Measurements from ENCODE around the gene TIAM1.

TIAM1 gene

DNA sequence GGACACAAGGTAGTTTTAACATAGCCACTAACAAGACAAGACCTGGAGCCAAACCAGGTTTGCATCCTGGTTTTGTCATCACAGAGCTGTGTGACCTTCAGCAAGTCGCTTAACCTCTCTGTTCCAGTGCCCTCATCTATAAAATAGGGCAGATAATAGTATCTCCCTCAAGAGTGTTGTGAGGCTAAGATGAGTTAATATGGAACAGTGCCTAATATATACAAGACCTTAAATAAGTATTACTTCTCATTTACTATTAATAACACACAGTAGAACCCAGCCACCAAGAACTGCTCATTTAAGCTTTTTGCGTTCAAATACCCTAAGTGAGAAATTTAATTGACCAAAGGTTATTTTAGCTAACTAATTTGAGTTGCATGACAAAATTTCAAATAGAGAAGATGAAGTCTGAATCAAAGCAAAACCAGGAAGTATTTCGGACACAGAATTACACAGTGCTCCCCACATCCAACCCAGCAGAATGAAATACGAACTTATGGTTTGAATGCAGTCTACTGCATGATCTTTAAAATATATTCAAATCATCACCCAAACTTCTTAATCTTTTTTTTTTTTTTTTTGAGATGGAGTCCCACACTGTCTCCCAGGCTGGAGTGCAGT lies 181.9 kb downstream of the TIAM1 start:
- no peak for DNase-seq

DNA sequence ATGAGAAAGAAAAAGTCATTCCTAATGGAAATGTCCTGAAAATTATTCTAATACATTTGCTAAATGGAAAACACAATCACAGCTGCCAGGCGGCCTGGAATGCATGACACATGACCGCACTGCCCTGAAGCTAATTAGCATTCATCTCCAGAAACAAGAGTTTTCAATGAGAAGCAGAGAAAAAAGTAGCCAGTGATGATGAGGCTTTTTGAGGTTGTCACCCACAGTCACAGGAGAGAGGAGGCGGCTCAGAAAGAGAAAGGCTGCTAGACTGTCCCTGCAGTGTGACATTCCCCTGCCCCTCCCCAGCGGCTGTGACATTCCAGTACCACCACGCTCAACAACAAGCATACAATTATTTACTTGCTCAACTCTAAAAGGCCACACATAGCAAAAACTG lies 182.9 kb downstream of the TIAM1 start:
- no peak for DNase-seq

DNA sequence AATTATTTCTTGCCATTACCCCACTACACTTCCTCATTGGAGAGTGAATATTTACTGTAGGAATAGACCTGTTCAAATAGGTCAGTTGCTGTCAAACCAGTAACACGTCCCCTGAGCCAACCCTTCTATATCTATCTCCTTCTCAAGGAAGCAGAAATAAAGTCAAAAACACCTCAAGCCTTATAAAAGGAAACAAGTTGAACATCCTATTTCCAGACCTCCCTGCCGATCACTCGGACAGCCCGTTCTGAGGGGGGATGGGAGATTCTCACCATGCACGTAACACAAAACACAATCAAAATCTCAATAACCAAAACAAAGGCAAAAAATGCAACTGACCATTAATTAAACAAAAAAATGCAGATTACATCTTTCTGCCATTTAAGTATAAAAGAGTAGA lies 184.3 kb downstream of the TIAM1 start:
- no peak for DNase-seq

DNA sequence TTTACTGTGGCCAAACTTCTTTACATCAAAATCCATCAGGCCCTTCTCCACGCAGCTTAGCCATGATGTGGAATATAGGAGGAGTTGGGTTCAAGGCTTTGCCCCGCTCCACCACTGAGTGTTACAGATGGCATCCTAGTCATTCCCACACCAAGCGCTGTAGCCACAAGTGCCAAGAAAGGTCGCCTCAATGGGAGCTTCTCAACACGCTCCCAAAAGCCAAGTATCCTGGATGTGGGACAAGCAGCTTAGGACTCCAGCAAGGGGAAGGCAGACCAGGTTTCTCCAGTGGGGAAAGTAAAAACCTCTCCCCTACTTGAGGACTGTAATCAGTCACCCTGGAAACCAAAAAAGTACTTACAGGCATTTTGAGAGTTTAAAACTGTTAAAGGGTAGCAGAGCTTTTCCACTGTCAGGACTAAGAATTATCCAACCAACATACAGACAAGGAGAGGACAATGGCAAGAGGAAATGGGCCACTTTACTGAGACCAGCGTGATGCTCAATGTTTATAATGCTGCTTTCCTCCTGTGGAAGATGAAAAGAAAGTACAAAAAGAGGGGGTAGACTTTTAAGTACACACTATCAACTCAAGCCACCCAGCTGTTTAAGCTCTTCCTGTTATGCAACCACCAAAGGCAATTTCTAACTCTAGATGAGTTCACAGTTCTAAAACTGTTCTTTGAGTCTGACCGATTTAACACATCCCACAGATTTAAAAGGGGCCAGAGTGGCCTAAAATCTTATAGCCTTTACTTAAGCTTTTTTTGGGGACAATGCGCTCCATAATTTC lies 185.1 kb downstream of the TIAM1 start:
- DNase-seq: peak; percentile 48

DNA sequence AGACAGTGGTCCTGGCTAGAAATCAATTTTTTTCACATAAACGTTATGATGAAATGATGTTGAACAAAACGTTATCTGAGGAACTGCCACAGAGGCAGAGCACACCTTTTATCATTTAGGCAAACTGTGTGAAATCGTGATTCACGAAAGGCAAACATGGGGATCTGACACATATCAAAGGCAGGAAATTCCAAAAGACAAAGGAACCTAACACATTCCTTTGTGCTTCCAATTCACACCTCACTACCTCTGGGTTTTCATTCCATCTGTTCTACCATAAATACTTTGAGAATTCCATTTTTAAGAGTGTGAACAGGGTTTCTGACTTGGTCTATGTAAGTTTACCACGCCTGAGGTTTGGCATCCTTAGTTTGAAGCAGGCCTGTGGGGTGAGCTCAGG lies 186.3 kb downstream of the TIAM1 start:
- no peak for DNase-seq

DNA sequence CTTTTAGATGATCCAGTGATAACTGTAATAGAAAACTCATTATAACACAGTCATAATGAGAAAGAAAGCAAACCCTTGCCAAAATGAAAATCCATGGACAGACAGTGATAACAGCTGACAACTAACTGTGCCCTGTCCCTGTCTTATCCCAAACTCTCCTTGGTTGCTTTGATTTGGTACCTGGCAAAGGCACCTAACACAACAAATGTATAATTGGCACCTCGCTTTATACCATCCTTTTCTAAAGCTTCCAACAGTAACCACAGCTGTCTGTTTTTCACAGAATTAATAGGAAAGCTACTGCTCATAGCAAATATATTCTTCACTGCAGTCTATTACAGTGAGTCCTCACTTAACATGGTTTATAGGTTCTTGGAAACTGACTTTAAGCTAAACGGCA lies 187.4 kb downstream of the TIAM1 start:
- no peak for DNase-seq

DNA sequence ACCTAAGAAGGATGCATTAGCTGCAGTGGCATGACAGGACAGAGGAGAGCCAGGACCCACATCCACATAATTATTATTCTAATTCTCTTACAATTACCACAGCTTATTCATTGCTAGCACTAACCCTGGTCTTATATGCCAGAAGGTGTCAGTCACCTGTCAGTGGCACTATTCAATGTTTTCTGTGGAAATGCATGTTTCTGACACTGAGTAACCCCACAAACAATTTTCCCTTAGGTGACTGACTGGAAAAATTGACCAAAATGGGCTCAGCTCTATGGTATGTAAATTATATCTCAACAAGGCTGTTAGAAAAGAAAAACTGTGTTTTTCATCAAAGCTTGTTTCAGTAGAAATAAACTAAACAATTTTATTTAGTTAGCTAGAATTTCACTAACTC lies 187.9 kb downstream of the TIAM1 start:
- no peak for DNase-seq

DNA sequence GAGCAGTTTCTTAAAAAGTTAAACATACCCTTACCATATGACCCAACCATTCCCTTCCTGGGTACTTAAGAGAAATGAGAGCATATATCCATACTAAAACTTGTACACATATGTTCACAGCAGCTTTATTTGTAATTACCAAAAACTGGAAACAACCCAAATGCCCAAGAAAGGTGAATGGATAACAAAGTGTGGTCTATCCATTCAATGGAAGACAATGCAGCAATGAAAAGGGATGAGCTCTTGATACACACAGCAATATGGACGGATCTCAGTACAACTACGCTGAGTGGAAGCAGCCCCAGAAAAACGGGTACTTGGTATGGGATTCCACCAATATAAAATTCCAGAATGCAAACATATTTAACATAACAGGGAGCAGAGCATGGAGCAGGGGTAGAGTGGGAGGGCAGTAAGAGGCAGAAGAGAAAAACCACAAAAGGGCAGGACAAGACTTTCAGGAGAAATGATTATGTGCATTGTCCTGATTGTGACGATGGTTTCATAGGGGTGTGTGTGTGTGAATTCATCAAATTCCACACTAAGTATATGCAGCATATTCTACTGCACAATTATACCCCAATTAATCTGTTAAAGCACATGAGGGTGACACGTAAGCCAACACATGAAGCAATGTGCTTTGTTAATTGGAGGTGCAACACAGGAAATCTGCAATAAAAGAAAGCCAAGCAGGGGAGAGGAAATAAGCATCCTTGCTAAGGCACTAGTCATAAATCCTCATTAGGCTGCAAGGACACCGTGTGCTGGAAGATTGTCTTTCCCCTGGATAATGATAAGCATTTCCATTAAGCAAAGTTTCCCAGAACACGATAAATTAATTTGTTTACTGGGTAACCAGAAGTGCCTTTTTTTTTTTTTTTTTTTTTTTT lies 192.7 kb downstream of the TIAM1 start:
- no peak for DNase-seq

DNA sequence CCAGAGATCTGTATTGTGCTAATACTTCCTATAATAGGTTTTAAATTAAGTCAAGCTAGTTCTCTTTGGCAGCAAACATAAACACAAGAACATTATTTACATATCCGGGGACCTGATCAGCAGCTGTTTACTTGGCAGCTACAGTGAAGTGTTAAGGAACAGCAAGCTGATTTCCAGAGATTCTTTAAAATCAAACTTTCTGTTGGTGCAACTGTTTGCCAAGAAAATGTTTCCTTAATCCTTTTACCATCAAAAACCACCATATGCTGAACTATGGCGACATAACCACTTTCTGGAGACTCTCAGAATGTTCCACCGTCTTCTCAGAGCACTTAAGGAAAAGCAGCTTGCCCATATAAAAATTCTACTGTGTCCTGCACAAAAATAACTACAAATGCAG lies 198.8 kb downstream of the TIAM1 start:
- no peak for DNase-seq

DNA sequence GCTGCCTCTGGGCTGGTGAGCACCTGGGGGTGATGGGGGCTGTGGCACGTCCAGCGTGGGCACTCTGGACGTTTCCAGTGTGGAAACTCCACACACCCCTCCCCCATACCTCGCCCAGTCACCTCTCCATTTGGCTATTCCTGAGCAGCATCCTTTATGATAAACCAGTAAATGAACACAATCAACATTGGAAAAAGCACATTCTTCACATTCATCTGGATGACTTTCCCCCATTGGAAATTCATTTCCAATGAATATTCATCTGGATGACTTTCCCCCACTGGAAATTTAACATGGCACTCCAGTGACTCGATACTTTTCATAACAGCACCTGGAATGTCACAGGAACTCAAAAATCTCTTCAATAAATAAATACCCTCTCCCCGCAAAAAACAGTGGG lies 201.0 kb downstream of the TIAM1 start:
- no peak for DNase-seq

DNA sequence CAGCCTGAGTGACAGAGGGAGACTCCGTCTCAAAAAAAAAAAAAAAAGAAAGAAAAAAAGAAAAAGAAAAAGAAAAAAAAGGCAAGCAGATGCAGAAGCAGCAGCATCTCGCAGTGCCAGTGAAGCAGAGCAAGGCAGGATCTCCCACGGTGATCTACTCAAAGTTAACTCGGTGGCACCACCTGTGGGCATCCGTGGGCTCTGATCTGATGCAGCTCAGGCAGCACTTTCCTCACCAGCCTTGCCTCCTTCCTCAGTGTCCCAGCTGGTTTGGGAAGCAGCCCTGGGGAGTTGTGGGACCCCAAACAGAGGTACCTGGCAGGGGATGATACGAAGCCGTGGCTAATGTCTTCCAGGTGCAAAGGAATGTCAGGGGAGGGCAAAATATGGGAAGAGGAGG lies 201.5 kb downstream of the TIAM1 start:
- no peak for DNase-seq

DNA sequence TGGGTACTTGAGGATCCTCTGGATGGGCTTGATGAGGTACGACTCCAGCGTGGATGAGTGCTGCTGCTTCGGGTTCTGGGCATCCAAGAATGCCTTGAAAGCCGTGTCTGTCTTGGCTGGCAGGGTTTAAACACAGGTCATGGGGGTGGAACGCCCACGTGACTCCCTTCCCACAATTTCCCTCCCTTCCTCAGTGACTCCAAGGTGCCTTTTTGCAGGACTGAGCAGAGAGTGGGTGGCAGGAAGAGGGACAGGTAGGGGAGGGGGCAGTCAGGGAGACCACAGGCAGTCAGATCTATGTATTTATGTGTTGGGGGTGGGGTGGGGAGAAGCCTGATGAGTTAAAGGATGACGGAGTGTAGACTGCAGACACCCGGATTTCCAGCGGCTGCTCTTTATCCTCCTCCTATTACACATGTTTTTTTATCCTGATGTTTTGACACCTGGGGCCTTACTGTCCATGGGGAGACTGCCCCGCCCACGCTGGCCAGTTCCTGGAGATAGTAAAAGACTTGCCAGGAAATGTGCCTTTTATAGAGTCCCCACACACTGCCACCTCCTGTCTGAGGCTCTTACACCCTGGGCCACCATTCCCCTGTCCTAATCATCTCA lies 202.6 kb downstream of the TIAM1 start:
- no peak for DNase-seq

DNA sequence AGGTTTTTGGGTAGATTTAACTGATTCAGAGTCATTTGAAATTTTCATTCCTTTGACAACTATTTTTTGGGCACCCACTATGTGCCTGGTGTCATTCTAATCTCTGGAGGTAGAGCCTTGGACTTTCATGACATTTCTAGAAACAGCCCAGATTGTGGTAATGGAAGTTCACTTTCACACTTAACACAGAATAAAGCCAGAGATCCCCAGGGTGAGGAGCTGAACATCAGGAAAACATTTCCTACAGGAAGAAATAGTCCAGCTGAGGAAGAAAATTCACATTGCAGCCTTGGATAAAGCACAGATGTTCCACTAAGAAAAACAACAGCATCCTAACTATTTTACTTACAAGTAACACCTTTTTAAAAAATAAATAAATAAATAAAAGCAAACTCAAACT lies 203.4 kb downstream of the TIAM1 start:
- DNase-seq: no peak

DNA sequence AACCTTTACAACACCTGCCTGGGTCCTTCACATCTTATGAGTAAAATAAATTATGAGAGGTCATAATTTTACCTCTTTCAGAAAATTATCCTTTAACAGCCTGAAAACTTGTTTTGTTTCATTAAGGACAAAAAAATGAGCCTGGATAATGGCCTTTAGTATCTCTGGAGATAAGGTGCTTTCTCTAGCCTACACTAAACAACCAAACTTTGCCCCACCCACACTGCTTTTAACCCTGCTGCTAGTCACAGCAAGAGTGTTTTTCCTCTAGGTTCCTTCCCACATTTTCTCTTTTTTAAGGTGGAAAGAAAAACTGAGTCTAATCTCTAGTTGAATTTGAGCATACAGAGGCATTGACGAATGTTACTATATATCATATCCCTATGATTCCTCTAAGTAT lies 204.0 kb downstream of the TIAM1 start:
- DNase-seq: no peak

DNA sequence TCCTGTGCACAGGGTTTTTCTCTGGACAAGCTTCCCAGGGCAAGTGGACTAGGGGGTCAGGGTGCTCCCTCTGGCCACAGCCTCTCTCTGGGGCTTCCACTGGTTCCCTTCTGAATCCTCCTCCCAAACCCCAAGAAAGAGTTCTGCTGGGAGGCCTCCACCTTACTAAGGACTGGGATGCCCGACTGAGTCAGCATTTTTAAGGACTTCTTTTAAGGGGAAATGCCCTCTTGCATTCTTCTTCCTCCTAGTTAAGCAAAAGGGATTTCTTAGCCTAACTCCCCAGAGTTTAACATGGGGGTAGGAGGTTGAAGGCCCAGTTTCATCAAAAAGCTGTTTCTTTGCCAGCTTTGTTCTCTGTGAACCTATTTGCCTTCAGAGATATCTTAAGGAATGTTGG lies 206.1 kb downstream of the TIAM1 start:
- DNase-seq: no peak

DNA sequence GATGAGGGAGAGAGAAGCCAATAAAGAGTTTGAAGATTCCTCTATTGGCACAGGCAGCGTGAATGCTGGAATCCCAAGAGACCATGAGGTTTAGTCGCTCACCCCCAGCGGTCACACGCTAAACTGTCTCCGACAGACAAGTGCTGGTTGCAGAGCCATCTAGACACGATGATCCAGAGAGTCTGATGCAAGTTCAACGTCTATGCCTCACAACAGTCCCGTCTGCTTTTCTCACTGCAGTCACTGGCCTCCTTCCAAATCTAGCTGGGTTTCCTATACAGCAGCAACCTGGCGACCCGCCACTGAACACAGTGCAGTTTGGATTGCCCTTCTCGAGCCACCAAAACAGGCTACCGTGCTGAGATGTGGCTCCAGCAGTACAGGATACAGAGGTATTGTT lies 207.2 kb downstream of the TIAM1 start:
- no peak for DNase-seq

DNA sequence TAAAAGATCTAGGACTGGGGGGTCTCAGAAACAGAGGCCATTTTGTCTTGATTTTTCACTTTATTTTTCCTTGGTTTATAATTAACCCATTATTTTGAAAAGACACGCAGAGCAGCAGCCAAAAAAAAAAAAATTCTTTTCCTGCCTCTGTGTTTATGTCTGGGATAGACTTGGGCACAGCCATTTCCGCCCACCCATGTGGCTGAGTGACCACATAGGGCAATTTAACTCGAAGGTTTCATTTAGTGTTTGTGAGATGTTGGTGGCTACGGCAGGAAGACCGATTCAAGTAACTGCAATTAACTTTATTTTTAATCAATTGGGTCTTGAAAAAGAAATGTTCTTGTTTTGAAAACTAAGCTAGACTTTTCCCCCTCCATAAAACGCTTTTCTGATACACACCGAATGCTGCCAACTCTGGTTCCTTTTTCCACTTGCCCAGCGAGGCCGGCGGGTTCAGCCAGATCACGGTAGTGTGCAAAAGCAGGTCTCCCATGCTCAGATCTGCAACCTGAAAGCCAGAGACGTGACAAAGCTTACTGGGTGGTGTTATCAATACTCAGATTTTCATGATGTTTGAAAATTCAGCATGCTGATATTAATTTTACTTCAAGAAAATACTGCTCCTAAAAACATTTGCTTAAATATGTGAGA lies 208.4 kb downstream of the TIAM1 start:
- DNase-seq: no peak

DNA sequence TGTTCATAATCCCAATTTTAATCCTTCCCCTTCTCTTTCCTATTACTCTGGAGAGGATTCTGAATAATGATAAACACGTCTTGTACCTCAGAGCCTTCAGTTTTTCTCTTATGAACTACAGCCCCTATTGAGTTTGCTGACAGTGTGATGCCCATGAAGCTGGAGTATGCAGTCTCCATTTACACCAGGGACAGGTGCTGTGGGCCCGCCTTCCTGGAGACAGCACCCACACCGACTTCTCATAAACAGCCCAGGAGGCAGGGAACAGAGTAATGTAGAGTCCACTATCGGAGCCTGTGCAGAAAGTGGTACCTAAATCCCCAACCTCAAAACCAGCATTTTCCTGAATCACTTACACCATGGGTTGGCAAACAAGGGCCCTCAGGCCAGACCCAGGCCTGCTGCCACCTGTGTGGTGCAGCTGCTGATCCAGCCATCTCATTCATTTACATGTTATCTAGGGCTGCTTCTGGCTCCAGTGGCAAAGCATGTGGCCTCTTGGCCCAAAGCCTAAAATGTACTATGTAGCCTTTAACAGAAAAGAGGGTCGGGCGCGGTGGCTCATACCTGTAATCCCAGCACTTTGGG lies 210.7 kb downstream of the TIAM1 start:
- DNase-seq: peak; percentile 14

DNA sequence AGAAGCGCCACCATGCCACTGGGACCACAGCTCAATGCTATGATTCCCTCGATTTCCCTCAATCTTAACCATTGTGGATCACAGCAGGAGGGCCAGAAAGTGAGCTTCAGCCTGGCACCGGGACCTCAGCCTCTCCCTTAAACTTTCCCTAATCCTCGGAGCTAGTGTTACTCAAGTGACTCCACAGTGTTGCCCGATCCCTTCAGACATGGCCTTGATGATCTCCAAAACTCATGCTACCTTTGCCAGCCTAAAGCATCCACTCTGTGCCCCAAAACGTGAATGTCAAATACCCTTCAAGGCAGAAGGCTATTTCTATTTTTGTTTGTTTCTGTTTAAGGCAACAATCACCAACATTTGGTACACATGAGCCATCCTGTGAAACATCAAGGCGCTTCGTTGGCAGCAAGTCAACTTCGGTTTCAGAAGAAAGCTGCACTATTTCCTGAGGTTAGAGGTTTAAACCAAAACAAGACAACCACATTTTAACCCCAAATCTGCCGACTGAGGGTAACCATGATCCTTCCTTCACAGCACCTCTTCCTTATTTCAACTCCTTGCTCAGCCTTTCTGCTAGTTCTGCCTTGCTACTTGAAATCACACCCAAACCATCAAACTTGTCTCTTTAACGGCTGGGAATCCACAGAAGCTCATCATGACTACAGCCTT lies 211.4 kb downstream of the TIAM1 start:
- DNase-seq: peak; percentile 84

DNA sequence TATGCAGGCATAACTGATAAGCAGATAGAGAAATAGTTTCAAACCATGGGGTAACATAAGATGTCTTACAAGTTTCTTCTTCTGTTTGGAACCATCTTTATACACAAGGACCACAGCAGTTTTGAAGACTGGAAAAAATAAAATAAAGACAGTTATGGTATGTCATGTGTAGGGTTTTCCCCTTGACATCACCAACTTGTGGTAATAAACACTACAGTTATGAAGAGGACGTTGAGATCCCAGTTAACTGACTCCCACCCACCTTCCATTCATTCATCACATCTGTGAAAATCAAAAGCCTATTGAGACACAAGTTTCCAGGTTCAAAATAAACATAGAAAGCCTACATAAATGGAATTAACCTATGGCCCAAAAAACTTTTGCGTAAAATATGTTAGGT lies 213.2 kb downstream of the TIAM1 start:
- no peak for DNase-seq

DNA sequence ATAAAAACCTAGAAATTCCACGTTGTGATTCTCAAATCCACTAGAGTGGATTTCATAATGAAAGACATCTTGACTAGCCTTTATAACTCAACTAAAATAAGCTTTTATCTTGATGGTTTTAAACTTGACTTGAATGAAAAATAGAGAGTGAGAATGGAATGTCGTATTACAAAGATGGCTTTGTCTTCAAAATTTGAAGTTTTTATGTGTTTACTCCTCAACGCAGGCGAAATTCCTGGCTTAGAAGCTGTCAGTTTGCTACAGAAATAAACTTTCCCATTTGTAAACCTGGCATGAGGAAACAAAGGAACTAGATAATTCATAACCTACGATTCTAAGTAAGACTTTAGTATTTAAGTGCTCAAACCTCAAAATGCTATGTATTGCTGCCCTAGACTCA lies 215.8 kb downstream of the TIAM1 start:
- DNase-seq: no peak

DNA sequence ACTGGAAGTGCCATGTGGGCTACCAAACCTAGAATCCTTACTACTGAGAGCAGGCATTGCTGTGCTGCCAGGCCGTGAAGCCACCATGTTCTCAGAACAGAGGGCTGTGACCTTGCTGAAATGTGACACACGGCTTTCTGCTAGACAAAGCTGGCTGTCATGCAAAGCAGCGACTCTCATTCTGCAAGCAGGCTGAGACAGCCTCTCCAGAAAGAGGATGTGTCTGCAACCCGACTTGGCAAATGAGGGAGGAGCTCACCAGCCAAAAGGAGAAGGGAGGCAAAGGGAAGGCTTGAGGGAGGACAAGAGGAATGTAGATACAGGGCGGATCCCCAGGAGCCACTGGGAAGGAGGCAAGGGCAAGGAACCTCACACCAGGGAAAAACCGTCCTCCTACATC lies 220.1 kb downstream of the TIAM1 start:
- no peak for DNase-seq

All from CD4-positive, alpha-beta T cell treated with Interleukin-17A for 1 hour (primary cell).